ENCODE results near the gene PPP1R14B.

Gene PPP1R14B

DNA sequence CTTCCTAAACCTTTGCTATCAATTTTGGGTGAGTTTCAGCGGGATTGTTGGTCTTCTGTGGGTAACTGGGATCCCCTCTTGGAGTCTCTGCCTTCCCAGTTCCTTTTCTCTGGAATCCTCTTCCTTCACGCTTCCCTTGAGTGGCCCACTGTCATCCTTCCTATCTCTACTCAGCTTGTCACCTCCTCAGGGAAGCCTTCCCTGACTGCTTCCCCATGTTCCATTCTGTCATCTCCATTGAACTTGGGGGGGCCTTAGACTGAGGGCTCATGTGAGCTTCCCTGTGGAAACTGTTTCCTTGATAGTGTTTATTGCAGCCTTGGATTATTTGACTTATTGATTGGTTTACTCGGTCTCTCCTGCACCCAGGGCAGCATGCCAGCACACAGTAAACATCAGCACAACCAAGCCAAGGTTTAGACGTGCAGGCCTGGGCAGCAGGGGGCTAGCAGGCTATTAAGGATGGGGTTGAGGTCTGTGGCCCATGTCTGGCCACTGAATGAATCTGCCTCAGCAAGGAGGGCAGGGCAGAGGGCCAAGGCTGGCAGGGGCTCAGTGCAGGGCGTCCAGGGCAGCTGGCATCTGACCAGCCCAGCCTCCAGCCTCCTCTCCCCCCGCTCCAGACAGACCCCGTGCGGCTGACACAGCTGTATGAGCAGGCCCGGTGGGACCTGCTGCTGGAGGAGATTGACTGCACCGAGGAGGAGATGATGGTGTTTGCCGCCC lies 28.0 kb downstream of the PPP1R14B start:
- DNase-seq (ENCODE audit: low read depth in 4 of 4, low spot score in 1 of 4) = no peak

GRCh38 chr11:64216879-64217278 lies 29.9 kb downstream of the PPP1R14B start:
- no peak for DNase-seq (ENCODE audit: low read depth in 4 of 4, low spot score in 1 of 4)

DNA sequence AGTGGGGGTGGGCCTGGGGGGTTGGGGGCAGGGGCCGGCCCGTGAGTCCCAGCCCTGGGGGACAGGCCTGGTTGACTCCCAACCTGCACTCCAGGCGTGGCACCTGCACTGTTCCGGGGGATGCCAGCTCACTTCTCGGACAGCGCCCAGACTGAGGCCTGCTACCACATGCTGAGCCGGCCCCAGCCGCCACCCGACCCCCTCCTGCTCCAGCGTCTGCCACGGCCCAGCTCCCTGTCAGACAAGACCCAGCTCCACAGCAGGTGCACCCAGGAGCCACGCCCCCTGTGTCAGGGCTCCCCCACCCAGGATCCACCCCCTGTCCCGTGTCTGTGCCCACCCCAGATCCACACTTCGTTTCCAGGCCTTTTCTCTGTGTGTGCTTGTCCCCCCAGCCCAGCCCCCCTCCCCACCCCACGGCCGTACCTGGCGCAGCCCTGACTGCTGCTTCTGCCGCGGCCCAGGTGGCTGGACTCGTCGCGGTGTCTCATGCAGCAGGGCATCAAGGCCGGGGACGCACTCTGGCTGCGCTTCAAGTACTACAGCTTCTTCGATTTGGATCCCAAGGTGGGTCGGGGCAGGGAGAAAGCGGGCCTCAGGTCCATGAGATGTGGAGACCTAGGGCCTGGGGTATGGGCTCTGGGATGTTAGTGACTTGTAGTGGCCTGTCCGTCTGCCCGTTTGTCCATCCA lies 35.4 kb downstream of the PPP1R14B start:
- no peak for DNase-seq (ENCODE audit: low read depth in 4 of 4, low spot score in 1 of 4)

DNA sequence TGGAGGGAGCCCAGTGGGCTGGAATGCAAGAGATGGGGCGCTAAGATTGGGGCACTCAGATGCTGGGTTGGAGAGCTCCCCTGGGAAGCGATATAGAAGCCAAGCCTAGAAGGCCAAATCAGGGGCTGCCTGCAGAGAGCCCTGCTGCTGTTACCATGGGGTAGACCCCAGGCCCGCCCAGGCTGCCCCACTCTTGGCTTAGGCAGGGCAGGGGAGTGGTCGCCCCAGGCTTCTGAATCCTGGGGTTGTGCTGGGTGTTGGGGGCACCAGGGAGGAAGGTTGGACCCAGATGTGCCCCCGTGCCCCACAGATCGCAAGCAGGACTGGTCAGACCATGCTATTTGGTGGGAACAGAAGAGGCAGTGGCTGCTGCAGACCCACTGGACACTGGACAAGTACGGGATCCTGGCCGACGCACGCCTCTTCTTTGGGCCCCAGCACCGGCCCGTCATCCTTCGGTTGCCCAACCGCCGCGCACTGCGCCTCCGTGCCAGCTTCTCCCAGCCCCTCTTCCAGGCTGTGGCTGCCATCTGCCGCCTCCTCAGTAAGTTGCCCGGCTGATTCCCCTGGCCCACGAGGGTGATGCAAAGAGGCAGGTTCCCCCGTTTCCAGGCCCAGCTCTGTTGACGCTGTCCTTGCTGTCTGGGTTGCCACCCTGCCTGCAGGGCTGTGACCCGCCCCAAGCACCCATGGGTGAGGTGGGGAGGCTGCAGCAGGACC lies 36.3 kb downstream of the PPP1R14B start:
- DNase-seq (ENCODE audit: low read depth in 4 of 4, low spot score in 1 of 4) = no peak

- no peak for DNase-seq (ENCODE audit: low read depth in 4 of 4, low spot score in 1 of 4)
Measured at GRCh38 chr11:64209563-64209843, 37.2 kb downstream of the PPP1R14B start.

GRCh38 chr11:64208796-64209562 lies 37.8 kb downstream of the PPP1R14B start:
- no peak for DNase-seq (ENCODE audit: low read depth in 4 of 4, low spot score in 1 of 4)

DNA sequence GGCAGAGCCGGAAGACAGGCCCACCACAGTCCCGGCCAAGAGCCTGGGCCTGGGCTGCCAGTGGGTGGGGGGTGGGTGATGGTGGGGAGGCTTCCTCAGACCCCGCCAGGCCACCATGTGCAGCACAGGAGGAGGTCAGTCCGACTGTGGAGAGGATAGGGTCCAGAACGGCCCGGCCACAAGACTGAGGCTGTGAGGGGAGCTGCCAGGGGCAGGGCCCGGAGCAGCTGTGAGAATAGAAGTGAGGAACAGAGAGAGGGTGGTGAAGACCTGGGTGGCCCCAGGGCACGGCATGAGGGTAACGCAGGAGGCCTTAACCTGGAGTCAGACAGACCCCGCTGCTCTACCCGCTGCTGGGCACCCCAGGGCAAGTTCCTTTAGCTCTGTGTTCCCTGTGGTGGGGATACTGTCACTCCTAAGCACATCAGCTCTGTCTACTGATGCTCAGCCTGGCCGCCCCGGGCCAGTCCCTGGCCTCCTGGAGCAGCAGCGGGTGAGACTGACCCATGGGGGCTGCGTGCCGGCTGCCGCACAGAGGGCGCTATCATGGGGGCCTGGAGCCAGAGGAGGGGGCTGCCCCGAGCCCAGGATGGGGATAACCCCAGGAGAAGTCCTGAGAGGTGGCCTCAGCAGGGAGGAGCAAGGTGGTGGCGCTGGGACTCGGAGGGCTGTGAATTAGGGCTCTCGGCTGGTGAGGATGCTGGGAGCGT lies 38.5 kb downstream of the PPP1R14B start:
- DNase-seq (ENCODE audit: low read depth in 4 of 4, low spot score in 1 of 4) = no peak

DNA sequence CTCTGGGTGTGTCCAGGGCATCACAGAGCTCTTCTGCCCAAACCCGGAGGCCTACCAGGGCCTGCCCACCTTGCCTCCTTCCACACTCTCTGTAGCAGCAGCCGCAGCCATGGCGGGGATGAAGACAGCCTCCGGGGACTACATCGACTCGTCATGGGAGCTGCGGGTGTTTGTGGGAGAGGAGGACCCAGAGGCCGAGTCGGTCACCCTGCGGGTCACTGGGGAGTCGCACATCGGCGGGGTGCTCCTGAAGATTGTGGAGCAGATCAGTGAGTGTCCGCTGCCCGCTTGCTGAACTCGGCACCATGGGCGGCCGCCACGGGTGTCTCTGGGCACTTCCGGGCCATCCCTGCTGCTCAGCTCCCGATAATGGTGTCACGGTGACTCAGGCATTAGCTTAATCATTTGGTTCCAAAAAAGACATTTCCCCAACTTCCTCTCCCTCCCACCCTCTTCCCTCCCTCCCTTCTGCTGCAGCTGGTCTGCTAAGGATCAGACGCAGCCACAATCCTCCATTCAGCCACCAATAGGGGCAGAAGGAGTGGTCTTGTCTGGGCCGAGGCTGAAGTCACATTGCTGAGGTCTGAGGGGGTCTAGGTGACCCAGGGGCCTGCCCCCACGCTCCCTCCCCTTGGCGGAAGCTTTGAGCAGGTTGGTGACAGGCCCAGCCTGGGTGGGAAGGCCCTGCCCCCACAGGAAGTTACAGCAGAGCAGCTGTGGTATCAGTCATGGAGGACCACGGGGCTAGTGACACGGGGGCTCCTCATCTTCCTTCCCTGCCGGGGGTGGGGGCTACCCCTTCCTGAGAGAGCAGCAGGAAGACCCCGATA lies 39.3 kb downstream of the PPP1R14B start:
- peak in 3 of 4 experiments; percentile 59 to 82 (median 74) for DNase-seq (ENCODE audit: low read depth in 4 of 4, low spot score in 1 of 4)

DNA sequence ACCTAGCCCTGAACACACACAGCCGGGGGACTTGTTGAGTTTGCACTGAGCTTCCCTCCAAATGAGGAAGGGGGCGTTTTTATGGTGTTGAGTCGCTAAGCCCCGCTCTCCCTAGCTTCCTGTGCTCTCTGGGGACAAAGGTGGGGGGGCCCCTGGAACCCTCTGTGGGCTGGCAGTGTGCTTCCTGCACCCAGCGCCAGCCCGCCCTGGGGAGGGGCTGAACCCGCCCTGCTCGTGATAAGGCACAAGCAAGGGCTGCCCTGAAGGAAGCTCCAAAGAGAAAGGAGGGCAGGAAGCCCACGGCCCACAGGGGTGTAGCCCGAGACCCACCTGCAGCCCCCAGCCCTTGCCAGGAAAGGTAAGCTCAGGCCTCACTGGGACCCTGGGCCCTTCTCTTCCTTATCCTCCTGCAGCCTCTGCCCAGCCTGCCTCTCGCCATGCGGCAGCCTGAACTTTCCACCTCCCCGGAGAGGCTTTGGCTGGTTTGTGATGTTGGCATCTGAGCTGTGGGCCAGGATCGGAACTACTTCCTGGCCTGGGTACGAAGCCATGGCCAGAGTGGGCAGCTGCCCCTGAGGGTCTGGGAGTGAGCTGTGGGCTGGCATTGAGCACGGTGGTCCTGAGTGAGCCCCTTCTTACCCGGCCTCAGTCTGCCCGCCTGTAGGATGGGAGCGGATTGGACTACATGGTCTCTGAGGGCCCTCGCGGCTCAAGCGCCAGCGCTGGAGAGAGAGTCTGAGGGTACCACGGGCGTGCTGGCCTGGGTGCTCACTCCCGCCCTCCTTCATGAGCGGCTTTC lies 40.1 kb downstream of the PPP1R14B start, which contains the start of gene FERMT3:
Gene FERMT3 (plus strand): TSS at position 265 of the 799 bp plus-strand sequence. CDS start 644 bp downstream, outside the sequence.
- peak in 2 of 4 experiments; percentile 69 to 82 for DNase-seq (ENCODE audit: low read depth in 4 of 4, low spot score in 1 of 4)

DNA sequence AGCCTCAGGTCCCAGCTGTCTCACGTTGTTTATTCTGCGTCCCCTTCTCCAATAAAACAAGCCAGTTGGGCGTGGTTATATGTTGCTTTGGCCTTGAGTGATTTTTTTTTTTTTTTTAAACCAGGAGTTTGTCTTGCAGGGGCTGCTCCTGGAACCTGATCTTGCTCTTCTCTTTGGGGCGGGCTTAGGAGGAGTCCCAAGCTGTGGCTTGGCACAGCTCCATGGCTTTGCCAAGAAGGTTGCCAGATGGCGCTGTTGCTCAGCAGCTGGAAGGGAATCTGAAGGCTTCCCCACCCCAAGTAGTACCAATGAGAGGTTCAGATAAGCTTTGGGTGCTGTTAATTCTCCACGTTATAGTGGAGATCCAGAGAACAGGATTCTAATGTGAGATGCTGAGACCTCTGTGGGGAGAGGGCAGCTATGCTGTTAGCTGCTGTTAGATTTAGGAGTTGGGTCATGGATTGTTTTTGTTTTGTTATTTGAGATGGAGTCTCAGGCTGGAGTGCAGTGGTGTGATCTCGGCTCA lies 42.2 kb downstream of the PPP1R14B start:
- peak in 1 of 4 experiments; percentile 59 for DNase-seq (ENCODE audit: low read depth in 4 of 4, low spot score in 1 of 4)

- no peak for DNase-seq (ENCODE audit: low read depth in 4 of 4, low spot score in 1 of 4)
Measured at GRCh38 chr11:64204080-64204440, 42.7 kb downstream of the PPP1R14B start.

GRCh38 chr11:64203421-64204079 lies 43.2 kb downstream of the PPP1R14B start:
- DNase-seq (ENCODE audit: low read depth in 4 of 4, low spot score in 1 of 4) = no peak

DNA sequence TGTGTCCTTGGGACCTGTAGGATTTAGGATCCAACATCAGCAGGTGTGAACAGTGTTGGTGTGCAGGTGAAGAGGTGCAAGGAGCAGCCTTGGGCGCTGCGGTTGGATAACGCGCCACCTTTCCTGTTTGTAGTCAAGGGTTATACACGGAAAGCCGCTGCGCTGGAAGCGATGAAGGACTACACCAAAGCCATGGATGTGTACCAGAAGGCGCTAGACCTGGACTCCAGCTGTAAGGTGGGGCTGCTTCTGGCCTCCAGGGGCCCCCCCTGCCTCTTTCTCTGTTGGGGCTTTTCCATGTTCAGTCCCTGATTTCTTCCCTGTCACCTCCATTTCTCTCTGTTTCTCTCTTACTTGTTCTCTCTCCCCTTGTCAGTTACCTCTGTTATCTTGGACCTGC lies 43.8 kb downstream of the PPP1R14B start:
- no peak for DNase-seq (ENCODE audit: low read depth in 4 of 4, low spot score in 1 of 4)

GRCh38 chr11:64201543-64201942 lies 45.2 kb downstream of the PPP1R14B start:
- DNase-seq (ENCODE audit: low read depth in 4 of 4, low spot score in 1 of 4) = no peak

GRCh38 chr11:64198511-64198910 lies 48.2 kb downstream of the PPP1R14B start:
- no peak for DNase-seq (ENCODE audit: low read depth in 4 of 4, low spot score in 1 of 4)

DNA sequence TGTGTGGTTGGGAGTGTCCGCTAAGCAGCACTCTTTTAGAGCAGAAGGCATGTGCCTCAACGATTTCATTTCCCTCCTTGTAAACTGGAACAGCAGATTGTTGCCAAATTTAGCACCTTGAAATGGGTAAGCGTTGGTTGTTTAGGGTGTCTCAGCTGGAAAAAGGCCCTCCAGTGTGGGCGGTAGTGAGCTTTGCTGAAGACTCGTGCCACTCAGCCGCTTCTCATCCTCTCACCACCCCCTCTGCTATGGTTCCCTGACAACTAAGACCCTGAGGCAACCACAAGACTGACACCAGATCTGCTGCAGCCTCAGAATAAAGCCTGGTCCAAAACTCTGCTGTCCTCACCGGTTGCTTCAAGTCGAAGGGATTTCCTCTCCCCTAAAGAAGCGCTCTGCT lies 50.1 kb downstream of the PPP1R14B start:
- DNase-seq (ENCODE audit: low read depth in 4 of 4, low spot score in 1 of 4) = no peak
